ENCODE data around the gene CD8B. TPM values are rescaled to one million over a fixed set of nuclear protein-coding genes. Genes with fewer than 3 reads are reported as not detected.

Gene CD8B
- total RNA-seq, 5 donors from 2014 or later (not counting 1 experiment from before 2014, with no cell fraction given), result 50.8 to 206 (median 117) TPM

DNA sequence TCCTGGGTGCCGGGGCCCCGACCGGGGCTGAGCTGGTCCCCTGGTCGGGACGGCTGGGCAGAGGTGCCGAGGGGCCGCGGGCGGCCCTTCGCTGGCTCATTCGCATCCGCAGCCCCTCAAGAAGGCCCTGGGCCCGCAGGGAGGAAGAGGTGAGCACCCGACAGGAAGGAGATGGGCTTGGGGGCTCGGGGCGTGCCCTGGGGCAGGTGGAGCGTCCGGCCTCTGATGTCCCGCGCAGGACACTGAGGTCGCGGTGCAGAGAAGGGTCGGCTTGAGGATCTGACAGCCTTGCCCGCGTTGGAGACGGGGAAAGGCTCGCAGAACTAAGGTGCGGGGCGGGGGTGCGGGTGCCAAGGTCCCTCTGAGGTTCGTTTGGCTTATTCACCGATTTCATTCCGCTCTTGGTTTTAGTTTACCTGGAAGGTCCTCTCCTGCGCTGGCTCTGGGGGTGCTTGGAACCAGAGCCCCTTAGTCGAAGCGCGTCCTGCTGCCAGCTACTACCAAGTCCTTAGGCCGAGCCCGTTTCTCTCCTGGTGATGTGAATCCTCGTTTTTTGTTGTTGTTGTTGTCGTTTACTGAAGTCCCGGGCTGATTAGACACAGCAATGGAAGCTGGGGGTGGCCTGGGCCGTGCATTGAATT lies 52.1 kb downstream of the CD8B start:
- H3K36me3 Mint-ChIP-seq, result no peaks in the 10 kb centered on the region

GRCh38 chr2:86808315-86809161 lies 53.1 kb downstream of the CD8B start:
- DNase-seq (peak; percentile 79 to 95 (median 88)), ATAC-seq (replicated peaks in 1 of 4) (peak; percentile 79 to 83 (median 82))
- Mint-ChIP-seq H3K27me3 (peaks cover 15 to 51% of the 10 kb centered on the region in 2 donors), H3K27ac (peak overlapping the region; percentile 50 to 93), H3K4me3 (peak overlapping the region; percentile 86 to 93 (median 90)), H3K36me3 (no peaks in the 10 kb centered on the region), H3K4me1 (peaks cover 35 to 56% (median 51%) of the 10 kb centered on the region in 3 donors), H3K9me3 (no peaks in the 10 kb centered on the region)
- POLR2A ChIA-PET, result interaction anchor here in 1 of 2 donors (0.6 to 1.0 kb wide), 4 partner anchors 21 to 955 kb away, joined by 4 to 9 read pairs (median 6); no protein-coding TSS in a partner anchor
- Histone ChIP-seq H3K27me3 (replicated peaks in 1 of 2; ENCODE audit: control insufficient read depth in 2 of 2, extremely low read depth in 1 of 2, insufficient read depth in 2 of 2, low read length in 1 of 2) (peaks cover 0 to 33% of the 10 kb centered on the region in 2 experiments), H3K9me3 (no peaks in the 10 kb centered on the region), H3K27ac (ENCODE audit: low read length) (peak overlapping the region; percentile 56), H3K4me3 (ENCODE audit: control insufficient read depth in 1 of 2, extremely low read depth in 1 of 2, low read length in 1 of 2) (peak overlapping the region; percentile 49 to 76), H3K4me1 (ENCODE audit: control insufficient read depth in 1 of 2, extremely low read depth in 1 of 2, insufficient read depth in 2 of 2, low read length in 2 of 2) (peaks cover 11 to 39% of the 10 kb centered on the region in 2 experiments), H3K36me3 (ENCODE audit: control insufficient read depth in 2 of 2, extremely low read depth in 1 of 2, insufficient read depth in 1 of 2, low read length in 1 of 2) (peaks cover 0 to under 1% of the 10 kb centered on the region in 2 donors)
- CTCF ChIA-PET, result interaction anchor here (0.5 to 1.8 kb wide), 9 partner anchors 11 to 596 kb away, joined by 3 to 7 read pairs (median 6); no protein-coding TSS in a partner anchor
- WGBS (ENCODE audit: insufficient coverage), result 9% methylated on average over 12 of the region's 36 CpGs

More for the DNA sequence above, 52.1 kb downstream of the CD8B start:
- CTCF ChIA-PET, result interaction anchor here (1.0 to 1.6 kb wide), 4 partner anchors 12 to 45 kb away, joined by 3 to 7 read pairs (median 6); no protein-coding TSS in a partner anchor
- H3K4me1 ChIP-seq (ENCODE audit: control insufficient read depth in 1 of 2, extremely low read depth in 1 of 2, insufficient read depth in 2 of 2, low read length in 2 of 2), result peaks cover 12 to 44% of the 10 kb centered on the region in 2 experiments
- peaks cover 18 to 51% of the 10 kb centered on the region in 2 donors for H3K27me3 Mint-ChIP-seq
- H3K9me3 Mint-ChIP-seq, result no peaks in the 10 kb centered on the region
- ATAC-seq (replicated peaks in 1 of 4), result peak in 1 of 4 experiments; percentile 17
- no peaks in the 10 kb centered on the region for H3K9me3 ChIP-seq
- POLR2A ChIA-PET, result no interaction called here
- peaks cover 0 to 36% of the 10 kb centered on the region in 2 experiments for H3K27me3 ChIP-seq (replicated peaks in 1 of 2; ENCODE audit: control insufficient read depth in 2 of 2, extremely low read depth in 1 of 2, insufficient read depth in 2 of 2, low read length in 1 of 2)
- WGBS (ENCODE audit: insufficient coverage), result 20% methylated on average over 35 of the region's 43 CpGs
- peaks cover 0 to 5% of the 10 kb centered on the region in 2 donors for H3K36me3 ChIP-seq (ENCODE audit: control insufficient read depth in 2 of 2, extremely low read depth in 1 of 2, insufficient read depth in 1 of 2, low read length in 1 of 2)
- H3K4me3 Mint-ChIP-seq, result peak overlapping the region; percentile 79 to 93 (median 90)
- peak overlapping the region; percentile 48 for H3K27ac ChIP-seq (ENCODE audit: low read length)
- peak overlapping the region; percentile 85 to 93 for H3K27ac Mint-ChIP-seq
- H3K4me1 Mint-ChIP-seq, result peaks cover 35 to 60% (median 55%) of the 10 kb centered on the region in 3 donors
- H3K4me3 ChIP-seq (ENCODE audit: control insufficient read depth in 1 of 2, extremely low read depth in 1 of 2, low read length in 1 of 2), result peak overlapping the region; percentile 49 to 76
- peak in 4 of 35 experiments; percentile 16 to 49 (median 28) for DNase-seq

- 2% methylated on average over 46 of the region's 51 CpGs for WGBS (ENCODE audit: insufficient coverage)
- Histone ChIP-seq H3K4me1 (ENCODE audit: control insufficient read depth in 1 of 2, extremely low read depth in 1 of 2, insufficient read depth in 2 of 2, low read length in 2 of 2) (peaks cover 11 to 39% of the 10 kb centered on the region in 2 experiments), H3K36me3 (ENCODE audit: control insufficient read depth in 2 of 2, extremely low read depth in 1 of 2, insufficient read depth in 1 of 2, low read length in 1 of 2) (no peaks in the 10 kb centered on the region), H3K4me3 (ENCODE audit: control insufficient read depth in 1 of 2, extremely low read depth in 1 of 2, low read length in 1 of 2) (peak overlapping the region; percentile 49 to 76), H3K9me3 (no peaks in the 10 kb centered on the region), H3K27ac (ENCODE audit: low read length) (peak overlapping the region; percentile 56), H3K27me3 (replicated peaks in 1 of 2; ENCODE audit: control insufficient read depth in 2 of 2, extremely low read depth in 1 of 2, insufficient read depth in 2 of 2, low read length in 1 of 2) (peaks cover 0 to 33% of the 10 kb centered on the region in 2 experiments)
- Mint-ChIP-seq H3K9me3 (no peaks in the 10 kb centered on the region), H3K27me3 (peaks cover 14 to 48% of the 10 kb centered on the region in 2 donors), H3K4me1 (peaks cover 35 to 49% (median 45%) of the 10 kb centered on the region in 3 donors), H3K27ac (peak overlapping the region; percentile 89 to 93), H3K4me3 (peak overlapping the region; percentile 86 to 93 (median 90)), H3K36me3 (no peaks in the 10 kb centered on the region)
- DNase-seq, result peak in 18 of 35 experiments; percentile 24 to 79 (median 46)
- peak; percentile 46 to 56 (median 48) for ATAC-seq (replicated peaks in 1 of 4)
- POLR2A ChIA-PET, result interaction anchor here (0.6 to 1.3 kb wide), 7 partner anchors 15 to 954 kb away, joined by 4 to 9 read pairs (median 4); no protein-coding TSS in a partner anchor
- CTCF ChIA-PET, result interaction anchor here (0.5 to 1.8 kb wide), 14 partner anchors 10 to 1776 kb away, joined by 3 to 7 read pairs (median 4); no protein-coding TSS in a partner anchor
These were observed 54.0 kb downstream of the CD8B start for GRCh38 chr2:86807468-86808275.

- no CpG with 5 or more reads among the region's 11 CpGs for WGBS (ENCODE audit: insufficient coverage)
- Mint-ChIP-seq H3K36me3 (no peaks in the 10 kb centered on the region), H3K4me3 (peak overlapping the region; percentile 86 to 93 (median 90)), H3K27ac (peak overlapping the region; percentile 89 to 93), H3K4me1 (peaks cover 32 to 44% (median 44%) of the 10 kb centered on the region in 3 donors), H3K27me3 (peaks cover 14 to 42% of the 10 kb centered on the region in 2 donors), H3K9me3 (no peaks in the 10 kb centered on the region)
- ChIA-PET POLR2A (interaction anchor here in 1 of 2 donors (0.6 to 1.3 kb wide), 3 partner anchors 15 to 22 kb away, joined by 4 to 5 read pairs (median 4); no protein-coding TSS in a partner anchor), CTCF (interaction anchor here in 1 of 2 donors (0.5 to 1.4 kb wide), 7 partner anchors 13 to 1775 kb away, joined by 3 to 4 read pairs (median 3); no protein-coding TSS in a partner anchor)
- Histone ChIP-seq H3K36me3 (ENCODE audit: control insufficient read depth in 2 of 2, extremely low read depth in 1 of 2, insufficient read depth in 1 of 2, low read length in 1 of 2) (no peaks in the 10 kb centered on the region), H3K9me3 (no peaks in the 10 kb centered on the region), H3K27me3 (replicated peaks in 1 of 2; ENCODE audit: control insufficient read depth in 2 of 2, extremely low read depth in 1 of 2, insufficient read depth in 2 of 2, low read length in 1 of 2) (peaks cover 0 to 33% of the 10 kb centered on the region in 2 experiments), H3K4me1 (ENCODE audit: control insufficient read depth in 1 of 2, extremely low read depth in 1 of 2, insufficient read depth in 2 of 2, low read length in 2 of 2) (peaks cover 9 to 39% of the 10 kb centered on the region in 2 experiments), H3K4me3 (ENCODE audit: control insufficient read depth in 1 of 2, extremely low read depth in 1 of 2, low read length in 1 of 2) (peak overlapping the region; percentile 49 to 76), H3K27ac (ENCODE audit: low read length) (peak overlapping the region; percentile 56)
- ATAC-seq (replicated peaks in 1 of 4) (no peak), DNase-seq (no peak)
These were observed 54.6 kb downstream of the CD8B start for GRCh38 chr2:86807133-86807467.

DNA sequence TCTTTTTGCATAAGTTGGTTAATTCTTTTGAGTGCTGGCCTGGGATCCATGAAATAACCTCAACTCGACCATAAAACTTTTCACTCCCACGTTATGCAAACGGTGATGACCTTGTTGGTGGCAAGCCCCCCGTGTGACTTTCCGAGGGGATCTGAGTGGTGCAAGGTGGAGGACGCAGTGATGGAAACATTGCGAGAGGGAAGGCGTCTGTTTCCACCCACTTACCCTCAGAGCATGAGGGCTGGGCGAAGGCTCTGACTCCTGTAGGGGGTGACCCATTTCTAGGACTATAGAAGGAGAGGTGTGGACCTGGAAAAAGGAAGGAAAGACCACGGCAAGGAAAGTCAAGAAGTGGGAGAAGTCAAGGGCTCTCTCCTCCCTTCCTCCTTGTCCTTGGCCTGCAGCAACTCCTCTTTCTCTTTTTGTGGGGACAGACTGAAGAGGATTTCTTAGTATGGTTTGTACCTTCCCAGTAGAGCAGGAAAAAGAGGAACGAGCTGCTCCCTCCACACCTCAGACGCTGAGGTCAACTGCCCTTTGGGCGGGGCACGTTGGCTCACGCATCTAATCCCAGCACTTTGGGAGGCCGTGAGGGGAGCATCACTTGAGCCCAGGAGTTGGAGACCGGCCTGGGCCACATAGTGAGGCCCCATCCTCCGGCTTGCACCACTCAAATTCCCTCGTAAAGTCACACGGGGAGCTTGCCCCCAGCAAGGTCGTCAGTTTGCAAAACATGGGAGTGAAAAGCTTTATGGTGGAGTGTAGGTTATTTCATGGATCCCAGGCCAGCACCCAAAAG lies 55.4 kb downstream of the CD8B start:
- H3K9me3 ChIP-seq, result no peaks in the 10 kb centered on the region
- no peak overlapping the region for H3K4me3 ChIP-seq (ENCODE audit: control insufficient read depth in 1 of 2, extremely low read depth in 1 of 2, low read length in 1 of 2)
- 83% methylated on average over 5 of the region's 21 CpGs for WGBS (ENCODE audit: insufficient coverage)
- DNase-seq, result no peak
- Mint-ChIP-seq H3K36me3 (no peaks in the 10 kb centered on the region), H3K27me3 (peaks cover 14 to 34% of the 10 kb centered on the region in 2 donors), H3K27ac (peak overlapping the region; percentile 86 to 92), H3K4me3 (peak overlapping the region; percentile 53 to 93 (median 90)), H3K4me1 (peaks cover 30 to 39% (median 37%) of the 10 kb centered on the region in 3 donors), H3K9me3 (no peaks in the 10 kb centered on the region)
- no peak for ATAC-seq (replicated peaks in 1 of 4)
- CTCF ChIA-PET, result interaction anchor here in 1 of 2 donors (1.0 to 1.3 kb wide), 3 partner anchors 15 to 30 kb away, joined by 3 to 4 read pairs (median 3); no protein-coding TSS in a partner anchor
- peak overlapping the region; percentile 56 for H3K27ac ChIP-seq (ENCODE audit: low read length)
- POLR2A ChIA-PET, result interaction anchor here in 1 of 2 donors (1.3 kb wide), 1 partner anchor 20 kb away, joined by 5 read pairs; no protein-coding TSS in a partner anchor
- H3K36me3 ChIP-seq (ENCODE audit: control insufficient read depth in 2 of 2, extremely low read depth in 1 of 2, insufficient read depth in 1 of 2, low read length in 1 of 2), result no peaks in the 10 kb centered on the region
- H3K27me3 ChIP-seq (replicated peaks in 1 of 2; ENCODE audit: control insufficient read depth in 2 of 2, extremely low read depth in 1 of 2, insufficient read depth in 2 of 2, low read length in 1 of 2), result peaks cover 0 to 33% of the 10 kb centered on the region in 2 experiments
- peaks cover 7 to 39% of the 10 kb centered on the region in 2 experiments for H3K4me1 ChIP-seq (ENCODE audit: control insufficient read depth in 1 of 2, extremely low read depth in 1 of 2, insufficient read depth in 2 of 2, low read length in 2 of 2)

Measured in T-cell (primary cell).